ENCODE results near the gene GABRB1.
A peak's percentile ranks its signal among the peaks of the same experiment; 100 is the strongest.

Gene GABRB1

DNA sequence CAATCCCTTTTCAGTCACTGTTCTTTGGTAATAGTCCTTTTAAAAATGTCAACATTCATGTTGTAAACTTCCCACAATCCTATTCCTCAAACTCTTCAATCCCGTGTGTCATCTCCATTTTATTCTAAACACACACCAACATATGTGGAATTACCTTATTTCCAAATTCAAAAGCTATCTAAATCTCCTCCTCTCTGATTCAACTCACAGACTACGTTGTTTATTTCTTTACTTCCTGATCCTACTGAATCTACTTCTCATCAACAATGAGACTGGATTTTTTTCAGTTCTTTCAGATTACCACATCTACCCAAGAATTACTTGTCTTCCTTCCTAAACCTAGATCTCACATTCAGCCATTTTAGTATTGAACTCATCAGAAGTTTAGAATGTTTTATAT, 188.2 kb downstream of the GABRB1 start:
- no peak for ATAC-seq
- no peak for TF ChIP-seq ZNF70 (CRISPR knock-in tag; IDR thresholded peaks at IDR 0.05)
- no peak for TF ChIP-seq ARNTL (CRISPR knock-in tag; IDR thresholded peaks at IDR 0.05; ENCODE audit: borderline replicate concordance, low read depth)
- TF ChIP-seq, protein P1, sequence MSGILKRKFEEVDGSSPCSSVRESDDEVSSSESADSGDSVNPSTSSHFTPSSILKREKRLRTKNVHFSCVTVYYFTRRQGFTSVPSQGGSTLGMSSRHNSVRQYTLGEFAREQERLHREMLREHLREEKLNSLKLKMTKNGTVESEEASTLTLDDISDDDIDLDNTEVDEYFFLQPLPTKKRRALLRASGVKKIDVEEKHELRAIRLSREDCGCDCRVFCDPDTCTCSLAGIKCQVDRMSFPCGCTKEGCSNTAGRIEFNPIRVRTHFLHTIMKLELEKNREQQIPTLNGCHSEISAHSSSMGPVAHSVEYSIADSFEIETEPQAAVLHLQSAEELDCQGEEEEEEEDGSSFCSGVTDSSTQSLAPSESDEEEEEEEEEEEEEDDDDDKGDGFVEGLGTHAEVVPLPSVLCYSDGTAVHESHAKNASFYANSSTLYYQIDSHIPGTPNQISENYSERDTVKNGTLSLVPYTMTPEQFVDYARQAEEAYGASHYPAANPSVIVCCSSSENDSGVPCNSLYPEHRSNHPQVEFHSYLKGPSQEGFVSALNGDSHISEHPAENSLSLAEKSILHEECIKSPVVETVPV (CRISPR knock-in tag; IDR thresholded peaks at IDR 0.05): no peak
- TF ChIP-seq, protein P2, sequence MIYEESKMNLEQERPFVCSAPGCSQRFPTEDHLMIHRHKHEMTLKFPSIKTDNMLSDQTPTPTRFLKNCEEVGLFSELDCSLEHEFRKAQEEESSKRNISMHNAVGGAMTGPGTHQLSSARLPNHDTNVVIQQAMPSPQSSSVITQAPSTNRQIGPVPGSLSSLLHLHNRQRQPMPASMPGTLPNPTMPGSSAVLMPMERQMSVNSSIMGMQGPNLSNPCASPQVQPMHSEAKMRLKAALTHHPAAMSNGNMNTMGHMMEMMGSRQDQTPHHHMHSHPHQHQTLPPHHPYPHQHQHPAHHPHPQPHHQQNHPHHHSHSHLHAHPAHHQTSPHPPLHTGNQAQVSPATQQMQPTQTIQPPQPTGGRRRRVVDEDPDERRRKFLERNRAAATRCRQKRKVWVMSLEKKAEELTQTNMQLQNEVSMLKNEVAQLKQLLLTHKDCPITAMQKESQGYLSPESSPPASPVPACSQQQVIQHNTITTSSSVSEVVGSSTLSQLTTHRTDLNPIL (CRISPR knock-in tag; IDR thresholded peaks at IDR 0.05; ENCODE audit: low read depth): no peak
- no peak for TF ChIP-seq ZC3H10 (CRISPR knock-in tag; IDR thresholded peaks at IDR 0.05)
- TF ChIP-seq GLIS3 (CRISPR knock-in tag; IDR thresholded peaks at IDR 0.05): no peak
- TF ChIP-seq PPARA (CRISPR knock-in tag; IDR thresholded peaks at IDR 0.05; ENCODE audit: borderline replicate concordance): no peak
- TF ChIP-seq TOX (CRISPR knock-in tag; IDR thresholded peaks at IDR 0.05; ENCODE audit: borderline replicate concordance): no peak
- TF ChIP-seq, protein P3, sequence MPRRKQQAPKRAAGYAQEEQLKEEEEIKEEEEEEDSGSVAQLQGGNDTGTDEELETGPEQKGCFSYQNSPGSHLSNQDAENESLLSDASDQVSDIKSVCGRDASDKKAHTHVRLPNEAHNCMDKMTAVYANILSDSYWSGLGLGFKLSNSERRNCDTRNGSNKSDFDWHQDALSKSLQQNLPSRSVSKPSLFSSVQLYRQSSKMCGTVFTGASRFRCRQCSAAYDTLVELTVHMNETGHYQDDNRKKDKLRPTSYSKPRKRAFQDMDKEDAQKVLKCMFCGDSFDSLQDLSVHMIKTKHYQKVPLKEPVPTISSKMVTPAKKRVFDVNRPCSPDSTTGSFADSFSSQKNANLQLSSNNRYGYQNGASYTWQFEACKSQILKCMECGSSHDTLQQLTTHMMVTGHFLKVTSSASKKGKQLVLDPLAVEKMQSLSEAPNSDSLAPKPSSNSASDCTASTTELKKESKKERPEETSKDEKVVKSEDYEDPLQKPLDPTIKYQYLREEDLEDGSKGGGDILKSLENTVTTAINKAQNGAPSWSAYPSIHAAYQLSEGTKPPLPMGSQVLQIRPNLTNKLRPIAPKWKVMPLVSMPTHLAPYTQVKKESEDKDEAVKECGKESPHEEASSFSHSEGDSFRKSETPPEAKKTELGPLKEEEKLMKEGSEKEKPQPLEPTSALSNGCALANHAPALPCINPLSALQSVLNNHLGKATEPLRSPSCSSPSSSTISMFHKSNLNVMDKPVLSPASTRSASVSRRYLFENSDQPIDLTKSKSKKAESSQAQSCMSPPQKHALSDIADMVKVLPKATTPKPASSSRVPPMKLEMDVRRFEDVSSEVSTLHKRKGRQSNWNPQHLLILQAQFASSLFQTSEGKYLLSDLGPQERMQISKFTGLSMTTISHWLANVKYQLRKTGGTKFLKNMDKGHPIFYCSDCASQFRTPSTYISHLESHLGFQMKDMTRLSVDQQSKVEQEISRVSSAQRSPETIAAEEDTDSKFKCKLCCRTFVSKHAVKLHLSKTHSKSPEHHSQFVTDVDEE (CRISPR knock-in tag; IDR thresholded peaks at IDR 0.05): no peak
- no peak for TF ChIP-seq ZNF565 (CRISPR knock-in tag; conservative IDR thresholded peaks at IDR 0.05; ENCODE audit: low read depth)

DNA sequence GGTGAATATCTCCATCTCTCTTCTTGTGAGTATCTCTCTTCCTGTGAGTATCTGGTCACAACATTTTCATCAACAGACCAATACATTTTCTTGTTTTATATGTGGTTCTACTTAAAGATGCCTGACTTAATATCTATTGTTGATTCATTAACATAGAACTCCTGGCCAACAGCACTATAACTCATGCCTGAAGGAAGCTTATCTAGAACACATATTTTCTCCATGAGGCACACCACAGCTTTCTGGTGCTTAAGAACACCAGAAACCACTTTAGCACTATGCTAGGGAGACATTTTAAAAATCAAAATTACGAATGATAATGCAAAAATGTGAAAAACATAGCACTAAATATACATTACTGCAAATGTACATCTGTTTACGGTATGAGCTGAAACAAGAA, 190.4 kb downstream of the GABRB1 start:
- TF ChIP-seq RARB (CRISPR knock-in tag; IDR thresholded peaks at IDR 0.05) (no peak), ZFP30 (CRISPR knock-in tag; IDR thresholded peaks at IDR 0.05) (no peak), ISL1 (CRISPR knock-in tag; IDR thresholded peaks at IDR 0.05) (peak; percentile 36; the same call in 1 of the 2 replicates), GLIS3 (CRISPR knock-in tag; IDR thresholded peaks at IDR 0.05) (no peak)
- no peak; the same call in 1 of the 3 replicates for ATAC-seq

DNA sequence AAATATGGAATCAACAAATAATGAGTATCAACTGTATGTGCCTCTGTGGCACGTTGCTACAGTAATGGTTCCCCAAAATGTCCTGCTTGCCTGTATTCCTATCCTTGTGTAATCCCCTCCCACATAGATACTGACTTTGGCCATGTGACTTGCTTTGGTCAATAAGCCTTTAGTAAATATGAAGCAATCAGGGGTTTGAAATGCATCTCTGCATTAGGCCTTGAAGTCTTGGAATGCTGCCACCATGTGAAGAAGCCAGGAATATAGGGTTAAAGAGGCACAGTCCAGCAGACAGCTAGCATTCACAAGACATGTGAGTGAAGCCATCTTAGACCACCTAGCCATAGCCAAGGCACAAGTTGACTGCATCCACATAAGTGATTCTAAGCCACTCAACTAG, 190.9 kb downstream of the GABRB1 start:
- ATAC-seq: no peak
- TF ChIP-seq ZNF8 (CRISPR knock-in tag; IDR thresholded peaks at IDR 0.05) (no peak), ARNTL (CRISPR knock-in tag; IDR thresholded peaks at IDR 0.05; ENCODE audit: borderline replicate concordance, low read depth) (no peak), ISL1 (CRISPR knock-in tag; IDR thresholded peaks at IDR 0.05) (no peak), SNAI2 (CRISPR knock-in tag; IDR thresholded peaks at IDR 0.05) (no peak), TOX (CRISPR knock-in tag; IDR thresholded peaks at IDR 0.05; ENCODE audit: borderline replicate concordance) (no peak), PPARA (CRISPR knock-in tag; IDR thresholded peaks at IDR 0.05; ENCODE audit: borderline replicate concordance) (no peak), BACH2 (CRISPR knock-in tag; IDR thresholded peaks at IDR 0.05; ENCODE audit: borderline replicate concordance) (no peak), ZC3H10 (CRISPR knock-in tag; IDR thresholded peaks at IDR 0.05) (no peak), GLIS3 (CRISPR knock-in tag; IDR thresholded peaks at IDR 0.05) (no peak), ZNF565 (CRISPR knock-in tag; conservative IDR thresholded peaks at IDR 0.05; ENCODE audit: low read depth) (no peak), RARB (CRISPR knock-in tag; IDR thresholded peaks at IDR 0.05) (no peak), ZFP3 (CRISPR knock-in tag; IDR thresholded peaks at IDR 0.05) (no peak), ZNF70 (CRISPR knock-in tag; IDR thresholded peaks at IDR 0.05) (no peak), ZFP30 (CRISPR knock-in tag; IDR thresholded peaks at IDR 0.05) (no peak), TCF4 (CRISPR knock-in tag; IDR thresholded peaks at IDR 0.05; ENCODE audit: borderline replicate concordance) (no peak), CSDC2 (CRISPR knock-in tag; IDR thresholded peaks at IDR 0.05) (no peak)
- TF ChIP-seq, protein P2 (CRISPR knock-in tag; IDR thresholded peaks at IDR 0.05; ENCODE audit: low read depth): no peak
- TF ChIP-seq, protein P1 (CRISPR knock-in tag; IDR thresholded peaks at IDR 0.05): no peak
- TF ChIP-seq, protein P3 (CRISPR knock-in tag; IDR thresholded peaks at IDR 0.05): no peak

Measured in SK-N-SH treated with all-trans-retinoic acid at 6 μM for 48 hours (cell line).